H1 (cell line): ENCODE data around the gene SGCD. TPM values are rescaled to one million over a fixed set of nuclear protein-coding genes. Genes with fewer than 3 reads are reported as not detected.

Source experiments
- CTCF ChIA-PET: fragments of 300-600 bp; sonication (Branson Sonifier 250); formaldehyde crosslinking; loops from one replicate; lab custom pipeline; 2021; ENCODE audit not compliant: partially characterized antibody; lab: Charles Lee
- POLR2A ChIA-PET: fragments of 300-600 bp; sonication (Branson Sonifier 250); formaldehyde crosslinking; loops from one replicate; lab custom pipeline; 2021; ENCODE audit warnings: inconsistent platforms; ENCODE audit not compliant: partially characterized antibody; lab: Charles Lee
- DNase-seq, 2 experiments: peaks; one replicate each; pipeline versions ENCODE4 v3.0.0 to v3.0.0-alpha.2; 2010 to 2022; ENCODE audit warnings: low spot score in 2 of 2, low read depth in 1 of 2, mixed read lengths in 1 of 2
- FAIRE-seq: peaks from 2 replicates; lab custom pipeline; 2011; peaks lifted over from hg19 to GRCh38; lab: Jason Lieb, UNC
- H2AFZ ChIP-seq: 2 replicates; pipeline ENCODE4 v1.8.1; 2012; ENCODE audit warnings: low read length, inconsistent platforms
- H2AK5ac ChIP-seq: 2 replicates; pipeline ENCODE4 v1.6.1; 2013; ENCODE audit warnings: low read depth, low read length
- H2BK120ac ChIP-seq: replicated peaks from 2 replicates; pipeline ENCODE3; 2013; ENCODE audit warnings: low read depth, low read length, inconsistent platforms
- H2BK12ac ChIP-seq: 2 replicates; pipeline ENCODE4 v1.6.1; 2013; ENCODE audit warnings: low read depth, low read length
- H2BK15ac ChIP-seq: 2 replicates; pipeline ENCODE4 v1.6.1; 2013; ENCODE audit warnings: low read length
- H2BK20ac ChIP-seq: 2 replicates; pipeline ENCODE4 v1.6.1; 2013; ENCODE audit warnings: low read length
- H2BK5ac ChIP-seq: 2 replicates; pipeline ENCODE4 v1.6.1; 2013; ENCODE audit warnings: low read depth, low read length
- H3K14ac ChIP-seq: 2 replicates; pipeline ENCODE4 v1.6.1; 2013; ENCODE audit warnings: inconsistent platforms; ENCODE audit not compliant: insufficient read length
- H3K18ac ChIP-seq: 2 replicates; pipeline ENCODE4 v1.6.1; 2013; ENCODE audit warnings: low read length; ENCODE audit errors: extremely low read depth
- H3K23ac ChIP-seq: 2 replicates; pipeline ENCODE4 v1.6.1; 2013; ENCODE audit warnings: inconsistent platforms; ENCODE audit not compliant: insufficient read length
- H3K23me2 ChIP-seq: 2 replicates; pipeline ENCODE4 v1.6.1; 2013; ENCODE audit warnings: low read depth, low read length
- H3K27ac ChIP-seq: 2 replicates; pipeline ENCODE4 v1.6.1; 2011; ENCODE audit warnings: low read depth, low read length, inconsistent platforms
- H3K27me3 ChIP-seq, 4 experiments: replicated peaks in 1 of 4; 1 replicate in 1 of 4; 2 replicates in 3 of 4; pipeline versions ENCODE4 v1.6.1 to v1.8.1; 2011 to 2013; ENCODE audit warnings: low read length in 3 of 4, mild to moderate bottlenecking in 3 of 4, inconsistent platforms in 2 of 4, mixed read lengths in 2 of 4, moderate library complexity in 1 of 4; ENCODE audit not compliant: control insufficient read depth in 3 of 4, insufficient read depth in 3 of 4; ENCODE audit errors: extremely low read depth in 1 of 4
- H3K36me3 ChIP-seq, 4 experiments: 2 replicates each; pipeline versions ENCODE4 v1.6.1 to v1.8.1; 2011 to 2013; ENCODE audit warnings: mild to moderate bottlenecking in 4 of 4, low read length in 3 of 4, moderate library complexity in 2 of 4, control low read depth in 1 of 4, inconsistent platforms in 1 of 4; ENCODE audit not compliant: insufficient read depth in 4 of 4, control insufficient read depth in 2 of 4
- H3K4ac ChIP-seq: replicated peaks from 2 replicates; pipeline ENCODE3; 2013; ENCODE audit warnings: low read length, low read depth, mixed read lengths, inconsistent platforms; ENCODE audit not compliant: insufficient read length
- H3K4me1 ChIP-seq, 4 experiments: replicated peaks in 1 of 4; 1 replicate in 1 of 4; 2 replicates in 3 of 4; pipeline versions ENCODE4 v1.6.1 to v1.8.1; 2011 to 2013; ENCODE audit warnings: low read length in 3 of 4, inconsistent platforms in 2 of 4, mixed read lengths in 1 of 4; ENCODE audit not compliant: insufficient read depth in 4 of 4, control insufficient read depth in 3 of 4
- H3K4me2 ChIP-seq, 2 experiments: 2 replicates each; pipeline versions ENCODE4 v1.6.1 to v1.8.1; 2011 to 2013; ENCODE audit warnings: low read depth in 2 of 2, low read length in 2 of 2, control low read depth in 1 of 2, inconsistent platforms in 1 of 2, mild to moderate bottlenecking in 1 of 2; ENCODE audit not compliant: insufficient read depth in 1 of 2
- H3K4me3 ChIP-seq, 4 experiments: fragments of 200-600, 300-600 bp in 1 of 4; sonication (generic), shearing (Covaris generic), sonication (Bioruptor Twin) in 1 of 4; 2 replicates each; pipeline versions ENCODE4 v1.5.1 to v1.8.1; 2011 to 2016; ENCODE audit warnings: low read length in 4 of 4, low read depth in 3 of 4, control low read depth in 2 of 4, inconsistent platforms in 2 of 4, mild to moderate bottlenecking in 2 of 4, mixed read lengths in 1 of 4, moderate library complexity in 1 of 4; ENCODE audit not compliant: insufficient read depth in 2 of 4; ENCODE audit errors: extremely low read depth in 1 of 4
- H3K56ac ChIP-seq: replicated peaks from 2 replicates; pipeline ENCODE3; 2013; ENCODE audit warnings: low read depth, mild to moderate bottlenecking, mixed read lengths, low read length, inconsistent platforms; ENCODE audit not compliant: insufficient read length
- H3K79me1 ChIP-seq: 2 replicates; pipeline ENCODE4 v1.6.1; 2013; ENCODE audit warnings: low read depth, low read length, control low read depth
- H3K79me2 ChIP-seq, 2 experiments: 2 replicates each; pipeline versions ENCODE4 v1.6.1 to v1.8.1; 2012 to 2013; ENCODE audit warnings: low read length in 2 of 2, mild to moderate bottlenecking in 2 of 2, inconsistent platforms in 1 of 2; ENCODE audit not compliant: insufficient read depth in 2 of 2, control insufficient read depth in 1 of 2
- H3K9ac ChIP-seq, 4 experiments: replicated peaks in 1 of 4; 1 replicate in 1 of 4; 2 replicates in 3 of 4; pipeline versions ENCODE4 v1.6.1 to v1.8.1; 2011 to 2013; ENCODE audit warnings: low read depth in 3 of 4, low read length in 3 of 4, control low read depth in 2 of 4, mild to moderate bottlenecking in 2 of 4, moderate library complexity in 2 of 4, inconsistent platforms in 1 of 4; ENCODE audit errors: extremely low read depth in 1 of 4
- H3K9me3 ChIP-seq, 2 experiments: 2 replicates each; pipeline versions ENCODE4 v1.6.1 to v1.8.1; 2012 to 2013; ENCODE audit warnings: mild to moderate bottlenecking in 2 of 2, moderate library complexity in 2 of 2, control low read depth in 1 of 2, inconsistent platforms in 1 of 2, low read depth in 1 of 2, low read length in 1 of 2, mixed read lengths in 1 of 2; ENCODE audit not compliant: insufficient read depth in 2 of 2
- H4K20me1 ChIP-seq, 2 experiments: replicated peaks in 1 of 2; 2 replicates each; pipeline versions ENCODE3 to v1.8.1; 2011 to 2013; ENCODE audit warnings: inconsistent platforms in 2 of 2, low read length in 2 of 2, mild to moderate bottlenecking in 1 of 2; ENCODE audit not compliant: insufficient read depth in 2 of 2, control insufficient read depth in 1 of 2
- H4K5ac ChIP-seq: 2 replicates; pipeline ENCODE4 v1.6.1; 2013; ENCODE audit warnings: low read length, low read depth, mixed read lengths, inconsistent platforms; ENCODE audit not compliant: insufficient read length
- H4K8ac ChIP-seq: 2 replicates; pipeline ENCODE4 v1.8.0; 2013; ENCODE audit warnings: mild to moderate bottlenecking, moderate library complexity, low read length, inconsistent platforms; ENCODE audit not compliant: insufficient read depth; ENCODE audit errors: extremely low read depth
- H4K91ac ChIP-seq: replicated peaks from 2 replicates; pipeline ENCODE3; 2013; ENCODE audit warnings: low read length, mixed read lengths, inconsistent platforms; ENCODE audit not compliant: insufficient read length
- EGR1 ChIP-seq: IDR thresholded peaks from 2 replicates; pipeline ENCODE4 v1.6.1; 2011; ENCODE audit warnings: low read depth, low read length, borderline replicate concordance
- JUN ChIP-seq: IDR thresholded peaks from 2 replicates; pipeline ENCODE4 v1.6.1; 2011; ENCODE audit warnings: low read depth, mild to moderate bottlenecking, improper control_type of control experiment, low read length
- WGBS, 2 experiments: shearing (Covaris generic) in 1 of 2; methylation state at CpG; one replicate each; pipeline versions ENCODE4 v1.1.6 to v1.1.7; 2013 to 2015; ENCODE audit warnings: low lambda C conversion rate in 2 of 2, mixed read lengths in 2 of 2, inconsistent platforms in 1 of 2, low coverage in 1 of 2, missing lambda C conversion rate in 1 of 2; ENCODE audit not compliant: insufficient replicate concordance in 2 of 2, insufficient coverage in 1 of 2, insufficient read length in 1 of 2; ENCODE audit errors: extremely low coverage in 1 of 2, missing lambda C conversion rate in 1 of 2; 5-methylcytosine and 5-hydroxymethylcytosine counted together
- polyA plus RNA-seq, 7 experiments: library from polyadenylated mRNA; depleted of rRNA in 3 of 7; stranded (reverse) in 5 of 7; unstranded in 2 of 7; fragments of >200 nt in 5 of 7; fragments of 200-250 nt in 2 of 7; gene quantifications; 1 replicate in 5 of 7; 2 replicates in 1 of 7; 4 replicates in 1 of 7; pipeline versions ENCODE4 v1.2.1 to v1.2.3, GENCODE V29; 2011 to 2013; ENCODE audit warnings: missing spikeins in 2 of 7, mixed read lengths in 2 of 7
- total RNA-seq: library from RNA; stranded (reverse); fragmentation: NEBNext Ultra II Directional; extraction: Animal tissue kit (Norgen Biotek cat#: 25700); gene quantifications from 2 replicates; pipeline ENCODE4 v1.2.1, GENCODE V29; 2021

Gene SGCD
- total and polyA plus RNA-seq, 2 of the 8 experiments (the other 6 are each of a cell fraction or from before 2014, with no cell fraction given): 0.04 to 0.08 TPM

DNA sequence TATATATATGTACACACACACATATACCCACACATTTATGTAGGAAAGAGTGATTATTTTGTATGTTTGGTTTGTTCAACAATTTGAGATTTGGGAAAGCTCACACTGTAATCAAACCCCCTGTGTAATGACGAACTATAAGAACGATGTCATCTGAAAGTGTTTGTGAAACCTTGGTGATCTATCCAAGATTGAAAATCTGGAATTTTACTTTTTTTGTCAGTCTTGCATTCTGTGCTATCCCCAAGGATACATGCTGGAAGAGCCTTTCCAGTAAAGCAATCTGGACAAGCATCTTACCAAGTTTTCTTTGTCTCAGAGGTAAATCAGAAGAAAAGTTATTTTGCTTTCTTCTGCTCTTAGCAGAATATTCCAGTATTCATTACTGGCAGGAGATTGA is 23.3 kb downstream of the SGCD start:
- Histone ChIP-seq H3K18ac (no peak overlapping the region), H2AK5ac (no peak overlapping the region), H3K23ac (no peak overlapping the region), H4K8ac (no peak overlapping the region), H3K14ac (no peak overlapping the region), H3K4ac (no peak overlapping the region), H2AFZ (no peak overlapping the region), H4K5ac (no peak overlapping the region), H3K9me3 (no peaks in the 10 kb centered on the region), H3K27me3 (no peaks in the 10 kb centered on the region), H3K79me2 (no peaks in the 10 kb centered on the region), H3K56ac (no peak overlapping the region), H2BK15ac (no peak overlapping the region), H3K36me3 (no peaks in the 10 kb centered on the region), H3K23me2 (no peaks in the 10 kb centered on the region), H3K9ac (no peak overlapping the region), H3K79me1 (no peaks in the 10 kb centered on the region), H2BK20ac (no peak overlapping the region), H4K91ac (no peak overlapping the region), H2BK5ac (no peak overlapping the region), H3K4me1 (no peaks in the 10 kb centered on the region), H4K20me1 (no peaks in the 10 kb centered on the region), H3K27ac (no peak overlapping the region), H3K4me2 (no peak overlapping the region), H2BK120ac (no peak overlapping the region), H3K4me3 (no peak overlapping the region), H2BK12ac (no peak overlapping the region)
- DNase-seq (no peak), FAIRE-seq (no peak)
- WGBS, 2 experiments: 94% methylated on average over 2 of the region's 2 CpGs; no CpG with 5 or more reads in 1 of the 2 experiments
- ChIA-PET CTCF (no interaction called here), POLR2A (no interaction called here)
- TF ChIP-seq JUN (no peak), EGR1 (no peak)
